Measurements from ENCODE around the gene EDDM3A.

EDDM3A gene

DNA sequence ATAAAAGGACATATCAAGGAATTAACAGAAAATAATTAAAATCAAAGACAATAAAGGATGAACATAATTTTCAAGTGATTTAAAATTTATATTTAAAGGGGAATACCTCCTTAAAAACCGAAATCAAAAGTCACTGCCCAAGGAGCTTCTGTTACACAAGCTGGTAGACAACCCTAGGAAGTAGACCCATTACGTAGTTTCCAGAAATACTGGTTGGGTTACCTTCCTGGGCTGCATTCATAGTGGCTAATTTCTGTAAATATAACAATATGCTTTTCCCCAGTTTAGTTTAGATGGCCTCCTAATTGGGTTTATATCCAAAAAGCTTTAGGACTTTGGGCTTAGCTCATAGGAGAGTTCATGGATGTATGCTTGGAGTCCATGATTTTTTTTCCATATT is 2.1 kb upstream of the EDDM3A start:
- Histone ChIP-seq H3K9me3 (ENCODE audit: control extremely low read depth in 1 of 5, control insufficient read depth in 4 of 5, insufficient read depth in 2 of 5, low read depth in 1 of 5, low read length in 4 of 5) (no peaks in the 10 kb centered on the region), H3K27ac (ENCODE audit: insufficient read depth in 1 of 2, low read depth in 1 of 2, low read length in 2 of 2, poor library complexity in 1 of 2, severe bottlenecking in 2 of 2) (no peak overlapping the region), H3K4me1 (ENCODE audit: control extremely low read depth in 1 of 4, control insufficient read depth in 4 of 4, insufficient read depth in 4 of 4, low read length in 3 of 4) (no peaks in the 10 kb centered on the region), H3K27me3 (replicated peaks in 2 of 5; ENCODE audit: control insufficient read depth in 4 of 5, insufficient read depth in 5 of 5, low read length in 4 of 5) (peaks cover 0 to 4% (median 0%) of the 10 kb centered on the region in 5 experiments), H3K4me3 (ENCODE audit: control insufficient read depth in 1 of 7, extremely low read depth in 1 of 7, insufficient read depth in 4 of 7, low read depth in 2 of 7, low read length in 6 of 7) (no peak overlapping the region), H3K36me3 (ENCODE audit: control insufficient read depth in 4 of 4, insufficient read depth in 4 of 4, low read length in 3 of 4) (no peaks in the 10 kb centered on the region)
- ChIA-PET CTCF (interaction anchor here (0.8 to 3.0 kb wide), 3 partner anchors 10 to 37 kb away, joined by 3 to 8 read pairs (median 5); partner anchors contain the start of gene RNASE6), POLR2A (no interaction called here)
- no CpG with 5 or more reads among the region's 2 CpGs for WGBS (ENCODE audit: insufficient coverage)
- no peak for DNase-seq

- Histone ChIP-seq H3K9me3 (ENCODE audit: control extremely low read depth in 1 of 5, control insufficient read depth in 4 of 5, insufficient read depth in 2 of 5, low read depth in 1 of 5, low read length in 4 of 5) (peaks cover 0 to 5% (median under 1%) of the 10 kb centered on the region in 5 experiments), H3K4me3 (ENCODE audit: control insufficient read depth in 1 of 7, extremely low read depth in 1 of 7, insufficient read depth in 4 of 7, low read depth in 2 of 7, low read length in 6 of 7) (no peak overlapping the region), H3K36me3 (ENCODE audit: control insufficient read depth in 4 of 4, insufficient read depth in 4 of 4, low read length in 3 of 4) (no peaks in the 10 kb centered on the region), H3K4me1 (ENCODE audit: control extremely low read depth in 1 of 4, control insufficient read depth in 4 of 4, insufficient read depth in 4 of 4, low read length in 3 of 4) (no peaks in the 10 kb centered on the region), H3K27me3 (replicated peaks in 2 of 5; ENCODE audit: control insufficient read depth in 4 of 5, insufficient read depth in 5 of 5, low read length in 4 of 5) (no peaks in the 10 kb centered on the region), H3K27ac (ENCODE audit: insufficient read depth in 1 of 2, low read depth in 1 of 2, low read length in 2 of 2, poor library complexity in 1 of 2, severe bottlenecking in 2 of 2) (no peak overlapping the region)
- no CpG with 5 or more reads among the region's 3 CpGs for WGBS (ENCODE audit: insufficient coverage)
- no peak for DNase-seq
- CTCF ChIA-PET, result interaction anchor here (1.5 to 2.7 kb wide), 3 partner anchors 17 to 122 kb away, joined by 3 to 7 read pairs (median 3); no protein-coding TSS in a partner anchor
- POLR2A ChIA-PET, result no interaction called here
Measured at GRCh38 chr14:20746566-20746965, 879 bp downstream of the EDDM3A start.

DNA sequence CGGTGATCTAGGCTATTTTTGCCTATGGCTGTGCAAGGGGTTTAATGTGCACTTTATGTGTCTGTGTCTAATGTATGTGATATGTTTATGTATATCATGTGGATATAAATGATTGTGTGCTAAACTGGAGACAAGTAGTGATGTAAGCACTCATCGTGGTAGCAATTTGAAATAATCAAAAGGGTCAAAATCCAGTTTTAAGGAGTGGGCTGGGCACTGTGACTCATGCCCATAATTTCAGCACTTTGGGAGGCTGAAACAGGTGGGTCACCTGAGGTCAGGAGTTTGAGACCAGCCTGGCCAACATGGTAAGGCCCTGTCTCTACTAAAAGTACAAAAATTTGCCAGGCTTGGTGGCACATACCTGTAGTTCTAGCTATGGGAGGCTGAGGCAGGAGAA is 2.8 kb downstream of the EDDM3A start:
- 100% methylated on average over 2 of the region's 2 CpGs for WGBS (ENCODE audit: insufficient coverage)
- no peak for DNase-seq
- H3K36me3 ChIP-seq (ENCODE audit: control insufficient read depth in 4 of 4, insufficient read depth in 4 of 4, low read length in 3 of 4), result no peaks in the 10 kb centered on the region
- H3K4me1 ChIP-seq (ENCODE audit: control extremely low read depth in 1 of 4, control insufficient read depth in 4 of 4, insufficient read depth in 4 of 4, low read length in 3 of 4), result no peaks in the 10 kb centered on the region
- H3K9me3 ChIP-seq (ENCODE audit: control extremely low read depth in 1 of 5, control insufficient read depth in 4 of 5, insufficient read depth in 2 of 5, low read depth in 1 of 5, low read length in 4 of 5), result peaks cover 0 to 18% (median 15%) of the 10 kb centered on the region in 5 experiments
- no peak overlapping the region for H3K4me3 ChIP-seq (ENCODE audit: control insufficient read depth in 1 of 7, extremely low read depth in 1 of 7, insufficient read depth in 4 of 7, low read depth in 2 of 7, low read length in 6 of 7)
- H3K27me3 ChIP-seq (replicated peaks in 2 of 5; ENCODE audit: control insufficient read depth in 4 of 5, insufficient read depth in 5 of 5, low read length in 4 of 5), result no peaks in the 10 kb centered on the region
- ChIA-PET CTCF (interaction anchor here (0.8 kb wide), 1 partner anchor 109 kb away, joined by 3 read pairs; no protein-coding TSS in a partner anchor), POLR2A (no interaction called here)
- H3K27ac ChIP-seq (ENCODE audit: insufficient read depth in 1 of 2, low read depth in 1 of 2, low read length in 2 of 2, poor library complexity in 1 of 2, severe bottlenecking in 2 of 2), result no peak overlapping the region

- CTCF ChIA-PET, result interaction anchor here (1.0 to 1.2 kb wide), 2 partner anchors 13 to 109 kb away, joined by 3 to 4 read pairs; no protein-coding TSS in a partner anchor
- Histone ChIP-seq H3K36me3 (ENCODE audit: control insufficient read depth in 4 of 4, insufficient read depth in 4 of 4, low read length in 3 of 4) (no peaks in the 10 kb centered on the region), H3K4me1 (ENCODE audit: control extremely low read depth in 1 of 4, control insufficient read depth in 4 of 4, insufficient read depth in 4 of 4, low read length in 3 of 4) (no peaks in the 10 kb centered on the region), H3K4me3 (ENCODE audit: control insufficient read depth in 1 of 7, extremely low read depth in 1 of 7, insufficient read depth in 4 of 7, low read depth in 2 of 7, low read length in 6 of 7) (no peak overlapping the region), H3K27me3 (replicated peaks in 2 of 5; ENCODE audit: control insufficient read depth in 4 of 5, insufficient read depth in 5 of 5, low read length in 4 of 5) (no peaks in the 10 kb centered on the region), H3K27ac (ENCODE audit: insufficient read depth in 1 of 2, low read depth in 1 of 2, low read length in 2 of 2, poor library complexity in 1 of 2, severe bottlenecking in 2 of 2) (no peak overlapping the region), H3K9me3 (ENCODE audit: control extremely low read depth in 1 of 5, control insufficient read depth in 4 of 5, insufficient read depth in 2 of 5, low read depth in 1 of 5, low read length in 4 of 5) (peaks cover 0 to 19% (median 15%) of the 10 kb centered on the region in 5 experiments)
- POLR2A ChIA-PET, result no interaction called here
- no peak for DNase-seq
- no CpG with 5 or more reads among the region's 1 CpG for WGBS (ENCODE audit: insufficient coverage)
Measured at GRCh38 chr14:20750194-20750593, 4.5 kb downstream of the EDDM3A start.

- POLR2A ChIA-PET, result no interaction called here
- CTCF ChIA-PET, result interaction anchor here (0.5 to 1.4 kb wide), 5 partner anchors 9 to 223 kb away, joined by 3 to 6 read pairs (median 4); no protein-coding TSS in a partner anchor
- no peaks in the 10 kb centered on the region for H3K36me3 ChIP-seq (ENCODE audit: control insufficient read depth in 4 of 4, insufficient read depth in 4 of 4, low read length in 3 of 4)
- 98% methylated on average over 5 of the region's 5 CpGs for WGBS (ENCODE audit: insufficient coverage)
- no peak for DNase-seq
- no peak overlapping the region for H3K4me3 ChIP-seq (ENCODE audit: control insufficient read depth in 1 of 7, extremely low read depth in 1 of 7, insufficient read depth in 4 of 7, low read depth in 2 of 7, low read length in 6 of 7)
- peaks cover 0 to 19% (median 15%) of the 10 kb centered on the region in 5 experiments for H3K9me3 ChIP-seq (ENCODE audit: control extremely low read depth in 1 of 5, control insufficient read depth in 4 of 5, insufficient read depth in 2 of 5, low read depth in 1 of 5, low read length in 4 of 5)
- H3K4me1 ChIP-seq (ENCODE audit: control extremely low read depth in 1 of 4, control insufficient read depth in 4 of 4, insufficient read depth in 4 of 4, low read length in 3 of 4), result no peaks in the 10 kb centered on the region
- no peaks in the 10 kb centered on the region for H3K27me3 ChIP-seq (replicated peaks in 2 of 5; ENCODE audit: control insufficient read depth in 4 of 5, insufficient read depth in 5 of 5, low read length in 4 of 5)
- H3K27ac ChIP-seq (ENCODE audit: insufficient read depth in 1 of 2, low read depth in 1 of 2, low read length in 2 of 2, poor library complexity in 1 of 2, severe bottlenecking in 2 of 2), result no peak overlapping the region
Measured at GRCh38 chr14:20751963-20752562, 6.4 kb downstream of the EDDM3A start.

DNA sequence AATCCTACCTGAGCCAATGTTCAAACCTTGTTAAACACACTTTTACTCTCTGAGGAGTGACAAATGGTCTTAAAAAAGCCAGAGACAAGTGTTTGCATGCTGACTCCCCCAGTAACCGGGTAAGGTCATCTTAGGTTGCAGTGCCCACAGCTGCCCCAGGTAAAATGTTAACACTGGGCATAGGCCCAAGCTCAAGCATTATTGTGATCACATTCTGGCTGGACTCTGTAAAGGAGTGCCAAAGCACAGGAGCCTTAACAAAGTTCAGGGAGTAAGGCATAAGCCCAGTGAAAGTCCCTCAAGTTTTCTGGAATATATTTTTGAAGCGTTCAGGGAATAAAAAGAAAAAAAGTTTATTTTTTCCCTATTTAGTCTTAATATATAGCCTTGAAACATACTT is 8.6 kb downstream of the EDDM3A start:
- Histone ChIP-seq H3K4me3 (ENCODE audit: control insufficient read depth in 1 of 7, extremely low read depth in 1 of 7, insufficient read depth in 4 of 7, low read depth in 2 of 7, low read length in 6 of 7) (no peak overlapping the region), H3K36me3 (ENCODE audit: control insufficient read depth in 4 of 4, insufficient read depth in 4 of 4, low read length in 3 of 4) (no peaks in the 10 kb centered on the region), H3K9me3 (ENCODE audit: control extremely low read depth in 1 of 5, control insufficient read depth in 4 of 5, insufficient read depth in 2 of 5, low read depth in 1 of 5, low read length in 4 of 5) (peaks cover 0 to 19% (median 15%) of the 10 kb centered on the region in 5 experiments), H3K27me3 (replicated peaks in 2 of 5; ENCODE audit: control insufficient read depth in 4 of 5, insufficient read depth in 5 of 5, low read length in 4 of 5) (no peaks in the 10 kb centered on the region), H3K27ac (ENCODE audit: insufficient read depth in 1 of 2, low read depth in 1 of 2, low read length in 2 of 2, poor library complexity in 1 of 2, severe bottlenecking in 2 of 2) (no peak overlapping the region), H3K4me1 (ENCODE audit: control extremely low read depth in 1 of 4, control insufficient read depth in 4 of 4, insufficient read depth in 4 of 4, low read length in 3 of 4) (peaks cover 0 to 8% (median 0%) of the 10 kb centered on the region in 4 experiments)
- CTCF ChIA-PET, result interaction anchor here (1.0 to 2.1 kb wide), 6 partner anchors 15 to 103 kb away, joined by 3 to 6 read pairs (median 5); no protein-coding TSS in a partner anchor
- WGBS (ENCODE audit: insufficient coverage), result 100% methylated on average over 1 of the region's 2 CpGs
- POLR2A ChIA-PET, result no interaction called here
- no peak for DNase-seq

DNA sequence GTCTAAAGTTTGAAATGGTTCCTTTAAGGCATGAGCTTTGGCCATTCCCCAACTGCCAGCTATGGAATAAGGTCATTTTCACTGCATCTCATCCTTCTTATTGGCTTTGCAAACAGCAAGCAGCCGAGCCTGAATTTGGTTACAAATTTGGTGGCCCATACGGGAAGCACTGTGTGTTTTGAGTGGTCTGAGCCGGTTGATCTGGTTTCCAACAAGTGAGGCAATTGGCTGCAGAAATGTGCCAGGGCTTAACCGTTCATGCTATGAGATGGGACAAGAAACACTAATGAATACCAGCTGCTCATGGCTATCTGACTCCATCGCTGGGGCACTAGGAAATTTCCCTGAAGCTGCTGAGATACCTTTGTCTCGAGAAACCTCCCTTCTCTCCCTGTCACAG is 9.3 kb downstream of the EDDM3A start:
- no peaks in the 10 kb centered on the region for H3K27me3 ChIP-seq (replicated peaks in 2 of 5; ENCODE audit: control insufficient read depth in 4 of 5, insufficient read depth in 5 of 5, low read length in 4 of 5)
- no peak overlapping the region for H3K27ac ChIP-seq (ENCODE audit: insufficient read depth in 1 of 2, low read depth in 1 of 2, low read length in 2 of 2, poor library complexity in 1 of 2, severe bottlenecking in 2 of 2)
- H3K4me1 ChIP-seq (ENCODE audit: control extremely low read depth in 1 of 4, control insufficient read depth in 4 of 4, insufficient read depth in 4 of 4, low read length in 3 of 4), result peaks cover 0 to 8% (median 0%) of the 10 kb centered on the region in 4 experiments
- ChIA-PET POLR2A (no interaction called here), CTCF (interaction anchor here (0.6 to 5.1 kb wide), 9 partner anchors 15 to 103 kb away, joined by 3 to 35 read pairs (median 5); no protein-coding TSS in a partner anchor)
- DNase-seq, result no peak
- no peak overlapping the region for H3K4me3 ChIP-seq (ENCODE audit: control insufficient read depth in 1 of 7, extremely low read depth in 1 of 7, insufficient read depth in 4 of 7, low read depth in 2 of 7, low read length in 6 of 7)
- 83% methylated on average over 6 of the region's 6 CpGs for WGBS (ENCODE audit: insufficient coverage)
- no peaks in the 10 kb centered on the region for H3K36me3 ChIP-seq (ENCODE audit: control insufficient read depth in 4 of 4, insufficient read depth in 4 of 4, low read length in 3 of 4)
- peaks cover 0 to 19% (median 15%) of the 10 kb centered on the region in 5 experiments for H3K9me3 ChIP-seq (ENCODE audit: control extremely low read depth in 1 of 5, control insufficient read depth in 4 of 5, insufficient read depth in 2 of 5, low read depth in 1 of 5, low read length in 4 of 5)

Data from common myeloid progenitor, CD34-positive (primary cell).